Astrocyte of the spinal cord (primary cell): ENCODE measurements around the gene KCTD18.

ENCODE experiments used
- DNase-seq: peaks from one replicate; pipeline ENCODE4 v3.0.0; 2011; ENCODE audit warnings: low read depth, low spot score
- H3K4me3 ChIP-seq: 2 replicates; pipeline ENCODE4 v1.5.1; 2011; ENCODE audit warnings: low read depth, mild to moderate bottlenecking, low read length, moderate library complexity
- CTCF ChIP-seq: IDR thresholded peaks from 2 replicates; pipeline ENCODE4 v1.5.1; 2012; ENCODE audit warnings: low read depth, mild to moderate bottlenecking, low read length, inconsistent platforms
- in situ Hi-C: cut with HindIII; loops from 2 replicates; pipeline ENCODE4 v1.10.0; 2017; ENCODE audit warnings: low sequenced_read_pairs

The KCTD18 gene

GRCh38 chr2:200466425-200467418 is 43.1 kb downstream of the KCTD18 start:
- in situ Hi-C loops = no loop called here
- no peak for DNase-seq
- no peak for TF ChIP-seq CTCF
- H3K4me3 ChIP-seq = no peak overlapping the region

- DNase-seq = no peak
- in situ Hi-C loops = no loop called here
- TF ChIP-seq CTCF = no peak
- H3K4me3 ChIP-seq = no peak overlapping the region
Measured at GRCh38 chr2:200463452-200463851, 46.4 kb downstream of the KCTD18 start.

- H3K4me3 ChIP-seq = no peak overlapping the region
- in situ Hi-C loops = no loop called here
- DNase-seq = no peak
- no peak for TF ChIP-seq CTCF
Measured at GRCh38 chr2:200461846-200462710, 47.8 kb downstream of the KCTD18 start.

GRCh38 chr2:200459101-200459500 is 50.8 kb downstream of the KCTD18 start:
- in situ Hi-C loops = no loop called here
- no peak for DNase-seq
- no peak for TF ChIP-seq CTCF
- H3K4me3 ChIP-seq = no peak overlapping the region

- TF ChIP-seq CTCF = no peak
- no peak for DNase-seq
- H3K4me3 ChIP-seq = no peak overlapping the region
- in situ Hi-C loops = no loop called here
Measured at GRCh38 chr2:200456567-200456966, 53.3 kb downstream of the KCTD18 start.

GRCh38 chr2:200455958-200456421 is 53.9 kb downstream of the KCTD18 start:
- in situ Hi-C loops = no loop called here
- no peak for TF ChIP-seq CTCF
- no peak overlapping the region for H3K4me3 ChIP-seq
- DNase-seq = no peak
